Frontal cortex (tissue), 4 donors: ENCODE results near the gene CPSF6. TPM values are rescaled to one million over a fixed set of nuclear protein-coding genes. Genes with fewer than 3 reads are reported as not detected.
"Not testable (repeated sequence)": the region's sequence is repeated elsewhere in the genome, so short reads cannot be mapped to it uniquely, and the experiment has no call there.

Experiments used
- DNase-seq, 2 donors: peaks; one replicate each; pipeline ENCODE4 v3.0.0; 2012; ENCODE audit warnings: low spot score in 2 of 2
- FAIRE-seq: peaks from 2 replicates; lab custom pipeline; 2012; peaks lifted over from hg19 to GRCh38; lab: Jason Lieb, UNC
- total RNA-seq: library from RNA; depleted of rRNA; stranded (reverse); fragments of >200 nt; gene quantifications from one replicate; pipeline ENCODE4 v1.2.3, GENCODE V29; 2014
- donor health status: control.
- donor health status: control.
- donor health status: control.

CPSF6 gene
- total RNA-seq, 1 donor from 2014 or later, result 79.1 TPM

DNA sequence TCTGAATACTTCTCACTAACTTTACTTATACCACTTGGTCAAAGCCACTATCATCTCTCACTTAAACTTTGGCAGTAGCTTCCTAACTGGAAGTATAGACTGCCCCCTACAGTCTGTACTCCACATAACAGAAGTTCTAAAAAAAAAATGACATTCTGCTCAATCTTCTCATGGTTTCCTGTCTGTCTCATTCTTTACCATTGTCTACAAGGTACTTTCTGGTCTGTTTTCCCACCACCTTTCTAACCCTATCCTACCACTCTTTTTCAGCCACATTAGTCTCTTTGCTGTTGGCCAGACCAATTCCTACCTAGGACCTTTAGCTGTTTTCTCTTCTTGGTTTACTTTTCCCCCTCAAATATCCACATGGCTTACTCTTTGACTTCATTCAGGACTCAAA lies 14.7 kb downstream of the CPSF6 start:
- peak; percentile 77 for FAIRE-seq
- DNase-seq, result peak in 1 of 2 donors; percentile 26

DNA sequence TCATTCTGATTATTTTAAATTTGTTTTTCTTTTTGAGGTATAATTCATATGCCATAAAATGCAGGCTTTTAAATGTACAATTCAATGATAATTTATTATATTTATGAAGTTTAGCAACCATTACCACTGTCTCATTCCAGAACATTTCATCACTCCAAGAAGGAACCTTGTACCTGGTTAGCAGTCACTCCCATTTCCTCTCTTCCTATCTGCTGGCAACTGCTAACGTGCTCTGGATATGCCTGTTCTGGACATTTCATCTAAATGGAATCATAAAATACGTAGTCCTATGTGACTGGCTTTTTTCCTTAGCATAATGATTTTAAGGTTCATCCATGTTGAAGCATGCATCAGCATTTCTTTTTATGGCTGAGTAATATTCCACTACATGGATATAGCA lies 15.5 kb downstream of the CPSF6 start:
- DNase-seq, result no peak
- FAIRE-seq, result no peak

DNA sequence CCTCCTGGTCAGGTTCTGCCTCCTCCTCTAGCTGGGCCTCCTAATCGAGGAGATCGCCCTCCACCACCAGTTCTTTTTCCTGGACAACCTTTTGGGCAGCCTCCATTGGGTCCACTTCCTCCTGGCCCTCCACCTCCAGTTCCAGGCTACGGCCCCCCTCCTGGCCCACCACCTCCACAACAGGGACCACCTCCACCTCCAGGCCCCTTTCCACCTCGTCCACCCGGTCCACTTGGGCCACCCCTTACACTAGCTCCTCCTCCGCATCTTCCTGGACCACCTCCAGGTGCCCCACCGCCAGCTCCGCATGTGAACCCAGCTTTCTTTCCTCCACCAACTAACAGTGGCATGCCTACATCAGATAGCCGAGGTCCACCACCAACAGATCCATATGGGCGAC lies 19.3 kb downstream of the CPSF6 start:
- FAIRE-seq (no peak), DNase-seq (no peak)

DNA sequence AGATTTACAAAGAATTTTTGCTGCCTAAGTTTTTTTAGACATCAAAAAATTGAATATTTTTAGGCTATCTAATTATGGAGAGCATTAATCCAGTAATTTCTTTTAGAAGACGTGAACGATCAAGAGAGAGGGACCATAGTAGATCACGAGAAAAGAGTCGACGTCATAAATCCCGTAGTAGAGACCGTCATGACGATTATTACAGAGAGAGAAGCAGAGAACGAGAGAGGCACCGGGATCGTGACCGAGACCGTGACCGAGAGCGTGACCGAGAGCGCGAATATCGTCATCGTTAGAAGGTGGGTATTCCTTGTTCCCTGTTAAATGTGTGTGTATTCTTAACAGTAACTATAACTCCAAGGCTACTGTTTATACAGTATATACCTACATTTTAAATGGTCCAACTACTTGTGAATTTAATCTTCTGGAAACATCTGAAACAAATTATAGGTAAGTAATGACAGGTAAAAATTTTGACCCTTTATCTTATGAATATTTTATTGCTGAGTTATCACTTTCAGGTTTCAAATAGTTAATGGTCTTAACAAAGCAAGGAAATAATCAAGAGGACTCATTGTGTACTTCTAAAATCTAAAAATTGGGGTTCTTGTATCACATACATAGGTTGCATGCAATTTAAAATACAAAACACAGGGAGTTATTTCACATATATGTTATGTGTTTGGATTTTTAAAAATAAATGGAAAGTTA lies 23.1 kb downstream of the CPSF6 start:
- no peak for DNase-seq
- FAIRE-seq, result no peak

DNA sequence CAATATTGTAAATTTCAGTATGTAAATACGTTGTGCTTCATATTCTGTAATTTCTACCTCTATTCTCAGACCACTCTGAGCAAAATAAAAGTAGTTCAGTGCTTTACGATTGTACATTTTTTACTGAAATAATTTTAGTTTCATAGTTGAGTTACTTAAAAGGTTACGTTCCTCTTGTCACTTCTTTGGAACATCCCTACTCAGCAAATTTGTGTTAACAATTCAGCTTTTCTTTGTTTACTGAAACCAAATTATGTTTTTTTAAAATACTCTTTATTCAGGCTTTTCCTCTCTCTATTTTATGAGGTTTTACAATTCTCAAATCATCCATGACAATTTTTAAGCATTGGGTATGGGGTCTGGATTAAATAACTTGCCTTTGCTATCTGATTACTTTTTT lies 25.8 kb downstream of the CPSF6 start:
- FAIRE-seq, result no peak
- DNase-seq, result no peak

DNA sequence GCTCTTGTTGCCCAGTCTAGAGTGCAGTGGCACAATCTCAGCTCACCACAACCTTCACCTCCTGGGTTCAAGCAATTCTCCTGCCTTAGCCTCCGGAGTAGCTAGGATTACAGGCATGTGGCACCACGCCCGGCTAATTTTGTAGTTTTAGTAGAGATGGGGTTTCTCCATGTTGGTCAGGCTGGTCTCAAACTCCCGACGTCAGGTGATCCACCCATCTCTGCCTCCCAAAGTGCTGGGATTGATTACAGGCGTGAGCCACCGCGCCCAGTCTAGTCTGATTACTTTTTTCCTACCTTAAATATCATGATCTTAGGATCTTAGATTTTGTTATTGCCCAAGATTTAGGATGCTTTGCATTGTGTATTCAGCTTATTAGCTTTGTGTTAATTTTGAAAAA lies 26.3 kb downstream of the CPSF6 start:
- FAIRE-seq, DNase-seq: not testable (repeated sequence)

DNA sequence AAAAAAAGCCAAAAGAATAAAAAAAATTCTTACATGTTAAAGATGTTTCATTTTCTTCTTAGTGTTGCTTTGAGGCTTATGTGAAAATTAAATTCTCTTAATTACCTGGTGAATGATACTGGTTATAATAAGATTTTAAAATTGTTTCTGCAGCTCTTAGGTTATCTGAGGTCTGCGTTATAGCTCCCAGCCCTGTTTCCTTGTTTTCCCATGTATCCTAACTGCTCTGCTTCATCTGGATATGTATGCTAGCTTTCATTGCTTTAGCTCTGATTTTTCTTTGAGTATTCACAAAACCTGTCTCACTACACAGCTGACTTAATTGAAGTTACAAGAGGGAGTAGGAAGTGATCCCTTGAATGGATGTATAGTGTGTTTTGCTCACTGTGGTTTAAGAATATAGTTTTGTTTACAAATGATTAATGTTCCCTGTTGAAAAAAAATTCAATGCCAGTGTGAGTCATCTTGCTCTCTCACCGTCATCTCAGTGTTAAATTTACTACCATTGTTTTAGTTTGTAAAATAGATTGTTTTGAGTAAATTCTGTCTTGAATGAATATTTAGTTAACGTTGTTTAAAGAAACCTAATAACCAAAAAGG lies 26.8 kb downstream of the CPSF6 start:
- DNase-seq (no peak), FAIRE-seq (no peak)

DNA sequence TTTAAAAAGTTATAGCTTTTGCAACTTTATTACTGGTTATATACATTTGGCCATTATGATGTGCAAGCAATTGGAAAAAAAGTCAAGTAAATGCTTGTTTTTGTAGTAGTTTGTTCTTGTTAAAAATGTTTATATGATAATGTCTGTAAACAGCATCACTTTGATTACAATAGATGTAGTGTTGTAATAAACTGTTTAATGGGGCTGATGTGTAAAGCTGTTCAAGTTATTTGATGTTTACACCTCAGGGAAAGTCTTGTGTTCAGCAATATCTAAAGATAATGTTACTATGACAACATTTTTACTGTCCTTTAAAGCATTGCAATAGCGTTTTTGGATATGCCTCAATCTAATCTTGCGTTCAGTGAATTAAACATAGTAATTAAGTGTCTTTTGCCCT lies 30.4 kb downstream of the CPSF6 start:
- no peak for FAIRE-seq

DNA sequence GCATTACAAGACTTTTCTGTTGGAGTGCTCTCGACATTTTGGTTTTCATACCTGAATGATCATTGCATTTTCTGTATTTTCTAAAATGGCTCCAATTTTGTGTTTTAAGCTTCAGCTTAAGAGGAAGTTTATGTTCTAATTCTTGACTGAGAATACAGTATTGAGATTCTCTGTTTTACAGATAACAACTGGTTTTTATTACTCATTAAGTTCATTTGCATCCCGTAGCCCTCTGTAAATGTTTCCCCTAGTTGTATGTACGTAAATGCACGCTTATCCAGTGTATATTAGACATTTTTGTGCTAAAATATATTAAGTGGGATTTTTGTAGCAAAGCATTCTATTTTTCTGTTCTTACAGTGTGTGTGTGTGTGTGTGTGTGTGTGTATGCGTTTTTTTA lies 33.1 kb downstream of the CPSF6 start:
- FAIRE-seq (no peak), DNase-seq (no peak)

More for the DNA sequence above, 30.4 kb downstream of the CPSF6 start:
- no peak for DNase-seq

DNA sequence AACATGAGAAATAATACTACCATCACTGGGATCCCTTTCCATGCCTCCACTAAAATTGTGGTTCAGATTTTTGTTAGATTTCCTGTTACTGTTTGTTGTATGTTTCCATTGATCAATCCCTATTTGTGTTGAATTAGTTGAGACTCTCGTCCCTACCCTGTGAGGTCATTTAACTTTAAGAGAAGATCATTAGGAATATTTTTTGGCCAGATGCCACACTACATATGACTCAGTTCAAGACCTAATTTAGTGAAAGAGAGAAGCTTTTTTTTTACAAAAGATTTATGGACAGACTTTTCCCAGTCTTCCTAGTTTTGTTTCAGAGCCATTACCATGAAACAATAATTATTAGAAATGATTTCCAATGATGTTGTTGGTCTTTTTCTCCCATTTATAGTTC lies 35.5 kb downstream of the CPSF6 start:
- FAIRE-seq, result no peak
- DNase-seq, result no peak

DNA sequence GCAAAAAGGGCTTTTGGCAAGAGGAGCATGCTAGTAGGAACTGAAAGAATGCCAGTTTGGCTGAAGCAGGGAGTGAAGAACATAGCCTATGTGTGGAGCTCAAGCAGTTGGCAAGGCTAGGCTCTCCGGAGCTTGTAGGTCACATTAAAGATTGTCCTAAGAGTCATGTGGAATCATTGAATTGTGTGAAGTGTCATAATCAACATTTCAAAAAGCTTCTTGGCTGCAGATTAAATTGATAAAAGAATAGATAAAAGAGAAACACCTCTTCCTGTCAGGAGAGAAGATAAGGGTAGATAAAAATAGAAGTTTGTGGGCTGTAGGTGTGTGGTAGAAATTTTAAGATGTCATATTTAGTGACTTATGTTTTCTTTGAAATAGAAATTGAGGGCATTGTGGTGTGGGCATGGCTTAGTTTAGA lies 36.1 kb downstream of the CPSF6 start:
- no peak for DNase-seq
- no peak for FAIRE-seq

DNA sequence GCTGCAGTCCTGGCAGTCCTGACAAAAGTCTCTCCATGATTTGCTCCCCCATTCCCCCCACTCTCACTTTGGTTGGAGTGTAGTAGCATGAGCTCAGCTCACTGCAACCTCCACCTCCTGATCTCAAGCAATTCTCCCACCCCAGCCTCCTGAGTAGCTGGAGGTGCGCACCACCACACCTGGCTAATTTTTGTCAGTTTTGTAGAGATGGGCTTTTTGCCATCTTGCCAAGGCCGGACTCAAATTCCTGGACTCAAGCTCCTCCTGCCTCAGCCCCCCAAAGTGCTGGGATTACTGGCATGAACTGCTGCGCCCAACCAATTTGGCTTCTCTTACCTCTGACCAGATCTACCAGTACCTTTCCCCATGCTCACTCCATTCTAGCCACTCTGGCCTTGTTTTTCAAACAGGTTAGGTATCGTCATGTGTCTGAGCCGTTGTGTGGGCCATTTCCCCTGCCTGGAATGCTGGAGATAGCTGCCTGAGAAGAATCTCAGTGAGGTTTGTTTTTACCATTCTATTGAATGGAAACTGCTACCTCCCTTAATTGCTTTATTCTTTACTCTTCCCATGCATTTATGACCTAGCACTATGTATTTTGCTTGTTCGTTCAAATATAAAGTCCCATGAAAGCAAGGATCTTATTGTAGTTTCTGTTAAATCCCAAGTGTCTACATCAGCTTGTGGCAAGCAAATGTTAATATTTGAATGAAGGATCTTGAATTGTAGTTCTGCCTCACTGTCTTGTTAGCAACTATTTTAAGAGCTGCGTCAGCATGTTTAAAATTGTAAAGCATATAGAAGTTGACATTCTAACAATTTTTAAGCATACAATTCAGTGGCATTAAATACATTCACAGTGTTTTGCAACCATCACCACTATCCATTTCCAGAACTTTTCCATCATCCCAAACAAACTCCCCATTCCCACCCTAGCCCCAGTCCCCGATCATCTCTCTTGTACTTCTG lies 39.7 kb downstream of the CPSF6 start:
- DNase-seq, result no peak
- FAIRE-seq, result no peak

DNA sequence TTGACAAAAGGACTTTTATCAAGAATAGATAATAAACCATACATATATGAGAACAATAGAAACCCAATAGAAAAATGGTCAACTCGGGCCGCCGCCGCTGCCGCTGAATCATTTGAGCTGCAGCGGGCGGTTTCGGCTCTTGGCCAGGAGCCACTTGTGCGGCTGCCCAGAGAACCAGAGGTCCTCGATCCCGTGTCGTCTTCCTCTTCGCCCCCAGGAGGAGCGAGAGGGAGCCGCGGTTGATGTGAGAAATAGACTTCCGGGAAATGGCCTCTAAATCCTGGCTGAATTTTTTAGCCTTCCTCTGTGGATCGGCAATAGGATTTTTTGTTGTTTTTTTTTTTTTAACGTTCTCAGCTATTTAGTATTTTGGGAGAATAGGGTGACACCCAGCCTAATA lies 44.8 kb downstream of the CPSF6 start:
- DNase-seq (peak in 1 of 2 donors; percentile 42), FAIRE-seq (no peak)

DNA sequence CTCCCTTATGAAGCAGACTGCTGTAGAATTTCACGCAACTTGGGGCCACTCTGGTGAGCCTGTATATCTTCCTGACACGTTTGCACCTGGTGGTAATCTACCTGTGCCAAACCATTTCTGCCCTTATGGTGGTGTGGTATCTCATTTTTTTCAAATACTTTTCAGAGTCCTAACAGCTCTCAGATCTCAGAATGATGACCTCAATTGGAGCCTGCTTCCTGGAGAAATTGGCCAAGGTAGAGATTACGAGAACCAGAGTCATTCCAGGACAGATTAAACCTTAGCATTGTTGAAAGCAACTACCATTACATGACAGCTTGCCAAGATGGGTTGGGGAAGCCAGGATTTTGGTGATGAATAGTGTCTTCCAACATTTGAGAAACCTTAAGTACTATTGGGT lies 48.2 kb downstream of the CPSF6 start:
- FAIRE-seq (no peak), DNase-seq (no peak)

DNA sequence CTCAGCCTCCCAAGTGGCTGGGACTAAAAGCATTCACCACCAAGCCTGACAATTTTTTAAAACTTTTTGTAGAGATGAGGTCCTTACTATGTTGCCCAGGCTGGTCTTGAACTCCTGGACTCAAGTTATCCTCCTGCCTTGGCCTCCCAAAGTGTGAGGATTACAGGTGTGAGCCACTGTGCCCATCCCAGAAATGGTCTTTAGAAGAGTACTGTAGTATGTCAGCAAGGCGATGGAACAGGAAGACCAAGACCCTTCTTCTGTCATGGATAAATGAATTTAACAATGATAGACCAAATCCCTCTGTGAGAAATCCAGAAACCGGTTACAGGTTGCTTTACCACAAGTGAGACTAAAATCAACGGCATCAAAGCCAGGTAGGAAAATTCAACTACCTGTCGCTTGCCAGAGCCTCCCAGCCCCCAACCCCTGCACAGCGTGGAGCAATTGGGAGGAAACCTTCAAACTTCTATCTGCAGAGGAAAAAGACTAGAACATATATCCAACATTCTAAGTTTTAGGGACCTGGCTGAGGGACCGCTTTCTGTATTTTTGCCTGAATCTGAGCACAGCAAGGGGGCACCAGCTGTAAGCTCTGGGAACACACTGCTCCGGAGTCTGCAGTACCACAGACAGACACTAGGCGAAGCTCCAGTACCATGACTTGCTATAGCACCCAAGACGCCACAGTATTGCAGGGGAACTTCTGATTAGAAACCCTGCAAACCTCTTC lies 51.3 kb downstream of the CPSF6 start:
- FAIRE-seq, result no peak
- peak; percentile 25 to 32 for DNase-seq

DNA sequence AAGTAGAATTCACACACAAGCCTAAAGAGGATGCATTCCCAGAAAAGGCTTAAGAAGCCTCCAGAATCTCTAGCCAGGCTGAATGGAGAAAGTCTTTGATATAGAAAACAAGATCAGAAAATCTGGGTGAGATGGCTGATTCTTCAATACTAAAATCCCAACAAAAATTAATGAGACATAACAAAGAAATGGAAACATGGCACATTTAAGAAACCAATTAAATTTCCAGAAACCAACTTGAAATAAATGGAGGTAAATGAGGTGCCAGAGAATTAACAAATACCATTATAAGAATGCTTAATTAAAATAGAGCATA lies 51.9 kb downstream of the CPSF6 start:
- no peak for DNase-seq
- no peak for FAIRE-seq

DNA sequence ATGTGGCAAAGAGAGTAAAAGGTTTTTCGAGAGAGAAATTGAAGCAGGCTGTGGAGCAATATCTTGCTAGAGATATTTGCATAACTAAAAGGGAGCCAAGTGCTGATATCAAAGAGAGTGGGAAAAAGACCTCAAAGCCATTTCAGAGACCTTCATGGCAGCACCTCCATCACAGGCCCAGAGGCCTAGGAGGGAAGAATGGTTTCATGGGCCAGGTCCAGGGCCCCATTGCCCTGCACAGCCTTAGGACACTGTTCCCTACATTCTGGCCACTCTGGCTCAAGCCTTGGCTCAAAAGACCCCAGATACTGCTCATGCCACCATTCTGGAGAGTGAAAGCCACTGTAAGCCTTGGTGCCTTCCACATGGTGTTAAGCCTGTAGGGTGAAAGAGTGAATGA lies 58.8 kb downstream of the CPSF6 start:
- DNase-seq, result no peak
- no peak for FAIRE-seq

DNA sequence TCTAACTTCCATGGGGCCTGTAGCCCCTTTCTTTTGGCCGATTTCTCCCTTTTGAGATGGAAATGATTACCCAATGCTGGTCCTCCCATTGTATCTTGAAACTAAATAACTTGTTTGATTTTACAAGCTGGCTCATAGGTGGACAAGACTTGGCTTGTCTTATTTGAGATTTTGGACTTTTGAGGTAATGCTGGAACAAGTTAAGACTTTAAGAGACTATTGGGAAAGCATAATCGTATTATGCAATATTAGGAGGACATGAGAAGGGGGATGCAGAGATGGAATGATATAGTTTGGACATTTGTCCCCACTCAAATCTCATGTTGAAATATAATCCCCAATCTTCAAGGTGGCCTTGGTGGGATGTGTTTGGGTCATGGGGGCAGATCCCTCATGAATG lies 59.6 kb downstream of the CPSF6 start:
- FAIRE-seq (no peak), DNase-seq (no peak)

DNA sequence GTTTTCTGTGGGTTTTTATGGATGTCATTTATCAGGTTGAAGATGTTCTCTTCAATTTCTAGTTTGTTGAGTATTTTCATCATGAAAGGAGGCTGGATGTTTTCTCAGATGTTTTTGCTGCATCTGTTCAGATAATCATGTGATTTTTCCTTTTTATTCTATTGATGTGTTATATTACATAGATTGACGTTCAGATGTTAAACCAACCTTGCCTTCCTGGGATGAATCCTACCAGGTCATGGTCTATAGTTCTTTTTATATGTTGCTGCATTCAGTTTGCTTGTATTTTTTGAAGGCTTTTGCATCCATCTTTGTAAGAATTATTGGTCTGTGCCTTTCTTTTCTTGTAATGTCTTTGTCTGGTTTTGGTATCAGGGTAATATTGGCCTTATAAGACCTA lies 64.9 kb downstream of the CPSF6 start:
- DNase-seq (no peak), FAIRE-seq (no peak)

DNA sequence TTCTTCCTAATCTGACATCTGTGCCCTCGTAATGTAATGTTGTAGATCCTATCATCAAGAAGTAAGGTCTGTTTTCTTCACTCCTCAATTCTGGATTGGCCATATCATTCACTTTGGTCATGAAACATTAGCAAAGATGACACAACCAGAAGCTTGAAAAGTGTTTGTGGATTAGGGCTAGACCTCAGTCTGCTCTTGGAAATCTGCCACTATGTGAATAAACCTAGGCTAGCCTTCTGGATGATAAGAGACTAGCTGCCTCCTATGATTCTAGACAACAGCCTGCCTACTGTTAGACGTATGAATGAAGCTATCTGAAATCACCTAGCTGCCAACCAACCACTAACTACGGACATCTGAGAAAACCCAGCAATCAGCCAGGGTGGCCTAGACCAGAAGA lies 70.1 kb downstream of the CPSF6 start:
- DNase-seq (no peak), FAIRE-seq (no peak)
